Esophagus squamous epithelium (tissue), 4 donors: ENCODE results near the gene SH3PXD2A.

ENCODE experiments used
- CTCF ChIP-seq, 6 experiments: fragments of 450-650 bp in 4 of 6; fragments of 200-600 bp in 2 of 6; sonication (generic) in 2 of 6; IDR thresholded peaks; one replicate each; pipeline ENCODE4 v1.5.1; 2016 to 2019; ENCODE audit warnings: antibody characterized with exemption in 6 of 6, mild to moderate bottlenecking in 4 of 6, moderate library complexity in 4 of 6
- POLR2A ChIP-seq, 4 donors: fragments of 450-650 bp; IDR thresholded peaks; one replicate each; pipeline ENCODE4 v1.6.1; 2017; ENCODE audit warnings: antibody characterized with exemption in 4 of 4, mild to moderate bottlenecking in 4 of 4, moderate library complexity in 3 of 4

- TF ChIP-seq POLR2A (IDR thresholded peaks at IDR 0.05) = no peak
- TF ChIP-seq CTCF (IDR thresholded peaks at IDR 0.05) = no peak
Measured at GRCh38 chr10:103587073-103587472, 268.3 kb downstream of the SH3PXD2A start.
